HG02938 (cell line): ENCODE data around the gene TMEM225B.
"Not testable (repeated sequence)": the region's sequence is repeated elsewhere in the genome, so short reads cannot be mapped to it uniquely, and the experiment has no call there.

Experiments
- ATAC-seq: cut with Tn5 transposase; IDR thresholded peaks from one replicate; pipeline ENCODE4 v1.9.1; 2021; ENCODE audit warnings: mild to moderate bottlenecking, moderate library complexity; ENCODE audit not compliant: unreplicated experiment

The TMEM225B gene

DNA sequence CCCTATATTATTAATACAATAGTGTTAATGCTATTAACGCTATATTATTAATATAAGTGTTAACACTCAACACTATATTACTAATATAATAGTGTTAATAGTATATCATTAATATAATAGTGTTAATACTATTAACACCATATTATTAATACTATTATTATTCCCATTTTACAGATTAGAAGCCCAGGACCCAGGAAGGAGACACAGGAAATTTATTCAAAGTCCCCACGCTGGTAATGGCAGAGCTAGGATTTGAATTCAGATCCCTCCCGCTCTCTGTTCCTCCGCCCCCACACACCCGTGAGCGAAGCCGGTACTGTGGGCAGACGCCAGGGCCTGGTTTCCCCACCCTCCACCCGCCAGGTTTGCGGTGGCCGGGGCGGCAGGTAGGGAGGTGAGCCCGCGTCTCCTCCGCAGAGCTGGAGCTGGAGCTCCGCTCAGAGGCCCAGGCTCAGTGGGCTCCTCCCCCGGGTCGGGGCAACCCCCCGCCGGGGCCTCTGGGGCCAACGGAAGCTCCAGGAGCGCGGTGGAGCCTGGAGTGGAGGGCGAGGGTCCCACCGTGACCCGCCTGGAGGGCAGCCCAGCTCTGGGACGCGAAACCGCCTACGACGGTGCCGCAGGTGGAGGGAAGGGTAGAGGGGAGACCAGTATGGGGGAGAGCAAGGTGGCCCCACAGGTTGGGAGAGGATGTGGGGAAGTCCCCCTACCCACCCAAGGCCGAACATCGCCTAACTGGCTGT is at the start of gene TMEM225B:
TSS of gene TMEM225B (plus strand) at position 506 of the 740 bp plus-strand sequence. CDS start 6,122 bp downstream, outside the sequence.
- ATAC-seq, result no peak

- not testable (repeated sequence) for ATAC-seq
These were observed 48.5 kb upstream of the TMEM225B start for GRCh38 chr7:99549545-99549944.

DNA sequence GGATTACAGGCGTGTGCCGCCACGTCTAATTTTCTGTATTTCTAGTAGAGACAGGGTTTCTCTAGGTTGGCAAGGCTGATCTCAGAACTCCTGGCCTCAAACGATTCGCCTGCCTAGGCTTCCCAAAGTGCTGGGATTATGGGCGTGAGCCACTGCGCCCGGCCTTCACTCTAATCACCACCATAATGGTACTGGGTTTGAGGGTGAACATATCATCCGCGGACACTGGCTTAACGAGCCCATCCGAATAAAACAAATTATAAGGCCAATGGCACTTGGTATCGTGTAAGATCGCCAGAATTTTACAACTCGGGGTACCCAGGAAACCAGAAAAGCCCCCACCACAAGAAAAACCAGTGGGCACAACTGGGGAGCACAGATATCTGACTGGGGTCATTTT is 46.7 kb upstream of the TMEM225B start:
- ATAC-seq, result no peak

DNA sequence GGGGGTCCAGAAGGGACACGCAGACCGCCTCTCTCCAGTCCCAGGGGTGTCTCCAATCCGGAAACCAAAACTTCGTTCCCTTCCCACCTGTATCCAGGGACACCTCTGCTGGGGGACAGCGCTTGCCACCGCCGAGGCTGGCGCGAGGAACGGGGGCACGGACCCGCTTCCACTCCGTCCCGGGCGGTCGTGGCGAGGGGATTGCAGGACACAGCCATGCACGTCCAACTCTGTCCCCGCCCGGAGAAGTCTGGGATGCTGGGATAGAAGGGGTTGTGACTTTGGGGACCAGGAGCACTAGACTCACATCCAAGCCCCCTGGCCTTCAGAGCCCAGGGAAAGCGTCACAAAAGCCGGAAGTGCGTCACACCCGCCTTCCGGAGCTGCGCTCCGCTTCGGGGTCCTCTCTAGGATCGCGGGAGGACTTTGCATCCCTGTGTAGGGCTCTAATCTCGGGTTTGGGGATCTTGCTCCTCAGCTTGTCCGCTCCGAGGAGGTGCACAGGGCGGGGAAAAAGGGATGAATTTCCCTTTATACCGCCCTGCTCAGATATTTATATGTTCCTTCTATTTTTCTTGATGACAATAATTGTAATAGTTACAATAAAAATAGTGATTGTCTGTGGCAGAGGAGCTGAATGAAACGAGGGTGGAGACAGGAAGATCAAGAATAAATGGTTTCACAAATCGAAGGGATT is 46.2 kb upstream of the TMEM225B start, which contains the start of gene FAM200A:
TSS of gene FAM200A (minus strand) at position 348 of the 697 bp plus-strand sequence. CDS start 3,707 bp downstream, outside the sequence.
- peak; percentile 87 for ATAC-seq

DNA sequence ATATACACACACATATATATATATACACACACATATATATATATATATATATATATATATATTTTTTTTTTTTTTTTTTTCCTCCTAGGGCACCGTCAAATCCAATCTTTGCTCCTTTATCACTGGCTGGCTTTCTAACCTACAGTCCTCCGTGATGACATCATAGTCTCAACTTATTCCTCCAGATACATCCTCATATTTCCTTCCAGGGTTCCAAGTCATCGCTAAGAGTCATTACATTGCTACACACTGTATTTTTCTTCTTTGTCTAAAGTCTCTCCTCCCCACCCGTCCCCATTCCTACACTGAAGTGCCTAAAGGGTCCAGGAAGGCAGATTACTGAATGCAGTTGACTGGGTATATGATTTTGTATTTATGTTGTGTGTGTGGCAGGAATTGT is 45.0 kb upstream of the TMEM225B start:
- ATAC-seq, result no peak

DNA sequence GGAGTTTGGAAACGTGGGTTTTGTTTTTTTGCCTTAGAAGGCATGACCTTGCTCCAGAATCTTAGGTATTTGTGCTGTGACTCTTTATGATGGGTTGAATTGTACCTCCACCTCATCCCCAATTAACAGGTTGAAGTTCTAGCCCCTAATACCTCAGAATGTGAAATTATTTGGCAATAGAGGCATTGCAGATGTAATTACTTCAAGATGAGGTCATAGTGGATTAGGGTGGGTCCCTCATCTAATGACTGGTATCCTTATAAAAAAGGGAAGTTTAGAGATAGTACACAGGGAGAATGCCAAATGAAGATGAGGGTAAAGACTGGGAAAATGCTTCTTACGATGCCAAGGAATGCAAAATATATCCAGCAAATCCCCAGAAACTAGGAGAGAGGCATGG is 43.1 kb upstream of the TMEM225B start:
- no peak for ATAC-seq

- no peak for ATAC-seq
These were observed 40.9 kb upstream of the TMEM225B start for GRCh38 chr7:99557196-99557607.

DNA sequence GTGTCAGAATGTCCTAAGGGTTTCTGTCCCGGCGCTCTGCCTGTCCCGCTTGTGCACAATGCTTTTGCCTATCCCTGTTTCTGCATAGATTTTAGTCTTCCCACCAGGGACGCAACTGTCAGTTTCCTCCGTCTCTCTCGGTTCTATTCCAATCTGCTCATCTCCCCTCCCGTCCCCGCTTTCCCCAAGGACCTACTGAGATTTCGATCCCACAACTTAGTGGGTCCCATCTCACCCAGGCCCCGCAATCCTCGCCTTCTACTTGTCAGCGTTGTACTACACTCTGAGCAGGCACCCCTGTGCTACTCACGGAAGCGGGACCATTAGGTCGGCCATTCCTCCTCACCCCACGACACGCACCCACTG is 40.1 kb upstream of the TMEM225B start:
- ATAC-seq, result peak; percentile 43

- peak; percentile 81 for ATAC-seq
These were observed 39.5 kb upstream of the TMEM225B start, which contains the start of gene ZNF655 for GRCh38 chr7:99558306-99559174. ZNF655 (plus strand) TSS chr7:99558642; CDS start chr7:99560560, 1,918 bp downstream.

- ATAC-seq, result no peak
These were observed 38.7 kb upstream of the TMEM225B start for GRCh38 chr7:99559175-99559915.

- ATAC-seq, result no peak
These were observed 37.0 kb upstream of the TMEM225B start for GRCh38 chr7:99560834-99561736.

- no peak for ATAC-seq
These were observed 36.4 kb upstream of the TMEM225B start for GRCh38 chr7:99561737-99562051.

GRCh38 chr7:99562114-99562784 is 35.8 kb upstream of the TMEM225B start:
- ATAC-seq, result no peak

DNA sequence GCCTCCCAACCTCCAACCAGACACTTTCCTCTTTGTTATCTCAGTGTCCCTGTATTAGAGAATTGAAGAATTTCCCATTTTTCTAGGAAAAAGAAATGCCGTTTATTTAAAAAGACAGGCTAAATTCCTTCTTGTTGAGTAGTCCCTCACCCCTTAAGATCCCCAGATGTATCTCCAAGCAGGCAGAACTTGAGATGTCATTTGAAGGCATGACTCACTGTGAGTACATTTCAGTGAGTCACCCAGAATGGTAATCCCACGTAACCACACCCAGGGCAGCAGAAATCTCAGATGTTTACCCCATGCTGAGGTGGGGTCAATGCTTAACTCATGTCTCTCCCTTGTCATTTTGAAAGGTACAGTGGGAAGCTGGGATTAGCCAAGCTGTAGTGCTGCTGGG is 35.2 kb upstream of the TMEM225B start:
- ATAC-seq, result no peak

- ATAC-seq, result no peak
These were observed 34.4 kb upstream of the TMEM225B start for GRCh38 chr7:99563650-99564049.

DNA sequence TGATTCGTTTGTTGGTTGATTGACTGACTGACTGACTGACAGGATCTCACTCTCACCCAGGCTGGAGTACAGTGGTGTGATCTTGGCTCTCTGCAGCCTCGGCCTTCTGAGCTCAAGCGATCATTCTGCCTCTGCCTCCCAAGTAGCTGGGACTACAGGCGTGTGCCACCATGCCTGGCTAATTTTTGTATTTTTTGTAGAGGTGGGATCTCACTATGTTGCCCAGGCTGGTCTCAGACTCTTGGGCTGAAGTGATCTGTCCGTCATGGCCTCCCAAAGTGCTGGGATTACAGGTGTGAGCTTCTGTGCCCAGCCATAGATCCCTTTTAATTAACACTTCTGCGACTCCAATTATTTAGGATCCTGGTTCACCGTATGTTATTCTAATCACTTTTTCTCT is 29.3 kb upstream of the TMEM225B start:
- ATAC-seq, result not testable (repeated sequence)

- ATAC-seq, result no peak
These were observed 26.3 kb upstream of the TMEM225B start for GRCh38 chr7:99571768-99572167.

DNA sequence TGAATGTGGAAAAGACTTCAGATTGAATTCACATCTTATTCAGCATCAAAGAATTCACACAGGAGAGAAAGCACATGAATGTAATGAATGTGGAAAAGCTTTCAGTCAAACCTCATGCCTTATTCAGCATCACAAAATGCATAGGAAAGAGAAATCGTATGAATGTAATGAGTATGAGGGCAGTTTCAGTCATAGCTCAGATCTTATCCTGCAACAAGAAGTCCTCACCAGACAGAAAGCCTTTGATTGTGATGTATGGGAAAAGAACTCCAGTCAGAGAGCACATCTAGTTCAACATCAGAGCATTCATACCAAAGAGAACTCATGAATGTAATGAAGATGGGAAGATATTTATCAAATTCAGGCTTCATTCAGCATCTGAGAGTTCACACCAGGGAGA is 24.8 kb upstream of the TMEM225B start:
- ATAC-seq, result no peak

DNA sequence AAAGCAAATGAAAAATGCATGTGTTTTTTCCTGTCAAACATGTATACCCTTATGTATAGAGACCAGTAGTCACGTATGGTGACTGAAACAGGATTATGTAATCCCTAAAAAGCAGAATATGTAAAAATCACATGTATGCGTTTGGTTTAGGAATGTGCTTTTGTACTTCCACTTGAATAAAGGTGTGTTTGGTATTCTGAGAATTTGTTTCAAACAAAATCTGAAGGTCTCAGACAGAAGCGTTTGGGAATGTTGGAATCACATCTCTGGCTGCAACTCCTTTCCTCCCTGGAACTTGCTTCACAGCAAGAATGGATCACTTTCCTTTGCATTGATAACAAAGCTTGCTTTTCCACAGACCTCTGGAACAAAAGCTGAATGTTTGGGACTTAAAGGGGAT is 21.8 kb upstream of the TMEM225B start:
- no peak for ATAC-seq
